Measurements from ENCODE around the gene SLC2A4RG.

SLC2A4RG gene

DNA sequence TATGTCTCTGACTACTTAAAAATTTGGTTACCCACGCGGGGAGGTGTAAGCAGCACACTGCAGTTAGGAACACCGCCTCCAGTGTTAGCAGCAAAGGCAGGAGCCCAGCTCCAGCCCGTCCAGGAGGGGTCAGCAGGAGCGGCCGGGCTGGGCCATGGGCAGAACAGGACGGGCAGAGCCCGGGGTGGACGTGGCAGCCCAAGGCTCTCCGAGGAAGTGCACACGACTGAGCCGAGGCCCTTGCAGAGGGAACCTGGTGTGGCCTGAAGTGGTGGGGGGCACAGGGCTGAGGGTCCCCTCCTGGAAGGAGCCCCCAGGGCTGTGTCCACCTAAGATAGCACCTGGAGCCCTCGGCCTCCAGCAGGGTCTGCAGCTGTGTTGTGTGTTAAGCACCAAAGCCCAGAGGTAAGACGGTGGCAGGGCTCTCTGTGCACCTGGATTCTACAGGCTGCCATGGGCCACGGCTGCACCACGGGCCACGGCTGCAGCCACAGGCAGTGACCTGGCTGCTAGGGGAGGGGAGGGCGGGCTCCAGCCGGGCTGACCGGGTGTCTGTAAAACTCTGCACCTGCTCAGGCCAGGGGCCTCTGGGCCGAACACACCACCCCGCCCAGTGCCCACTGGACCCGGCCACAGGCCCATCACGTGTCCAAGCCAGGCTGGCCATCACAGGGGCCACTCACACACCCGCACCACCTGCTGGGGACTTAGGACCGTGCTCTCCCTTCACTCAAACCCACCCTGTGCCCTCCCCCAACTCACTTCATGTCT lies 6.6 kb downstream of the SLC2A4RG start:
- no peak for DNase-seq
- TF ChIP-seq GATA1 (IDR thresholded peaks at IDR 0.05; ENCODE audit: low read depth, low read length) (no peak), POLR2A (IDR thresholded peaks at IDR 0.05; ENCODE audit: low read length) (no peak)

DNA sequence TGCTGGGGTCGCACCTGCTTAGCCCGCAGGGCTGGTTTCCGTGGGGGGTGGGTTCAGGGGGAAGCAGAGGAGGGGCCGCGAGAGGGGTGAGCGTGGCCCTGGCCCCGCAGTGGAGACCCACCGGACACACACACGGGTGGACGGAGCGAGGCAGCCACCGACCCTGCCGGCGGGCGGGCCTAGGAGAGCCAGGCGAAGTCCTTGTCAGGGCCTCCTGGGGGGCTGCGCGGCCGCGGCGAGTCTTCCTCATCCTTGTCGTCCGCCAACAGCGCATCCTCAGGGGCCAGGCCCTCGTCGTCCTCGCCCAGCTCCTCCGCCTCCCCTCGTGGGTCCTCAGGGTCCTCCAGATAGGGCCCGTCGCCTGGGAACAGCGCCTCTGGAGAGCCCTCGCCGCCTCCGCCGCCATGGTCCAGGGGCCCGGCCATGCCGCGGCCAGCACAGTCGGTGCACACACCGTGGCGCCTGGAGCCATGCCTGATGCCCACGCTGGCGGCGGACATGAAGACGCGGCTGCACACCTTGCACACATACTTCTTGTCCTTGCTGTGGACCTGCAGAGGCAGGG lies 7.3 kb downstream of the SLC2A4RG start:
- no peak for DNase-seq
- TF ChIP-seq POLR2A (IDR thresholded peaks at IDR 0.05; ENCODE audit: low read length) (no peak), GATA1 (IDR thresholded peaks at IDR 0.05; ENCODE audit: low read depth, low read length) (no peak)

DNA sequence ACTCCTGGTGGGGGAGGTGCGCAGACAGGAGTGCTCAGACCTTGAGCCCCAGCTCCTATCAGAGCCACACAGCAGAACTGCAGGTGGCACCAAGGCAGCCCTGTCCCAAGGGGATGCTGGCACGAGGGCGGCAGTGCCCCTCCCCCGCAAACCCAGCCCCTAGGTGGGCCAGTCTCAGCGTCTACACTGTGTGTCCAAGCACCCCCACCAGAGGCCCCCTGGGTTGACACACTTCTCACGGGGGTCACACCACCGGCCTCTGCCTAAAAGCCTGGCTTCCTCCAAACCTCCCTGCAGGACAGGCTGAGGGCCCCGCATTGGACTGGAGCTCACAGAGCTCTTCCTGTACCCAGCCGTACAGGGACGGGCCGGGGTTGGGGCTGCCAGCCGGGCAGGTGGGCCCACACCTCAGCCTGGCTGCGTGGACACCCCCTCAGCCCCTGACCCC lies 8.1 kb downstream of the SLC2A4RG start:
- TF ChIP-seq POLR2A (IDR thresholded peaks at IDR 0.05; ENCODE audit: low read length) (no peak), GATA1 (IDR thresholded peaks at IDR 0.05; ENCODE audit: low read depth, low read length) (no peak)
- DNase-seq, result no peak

DNA sequence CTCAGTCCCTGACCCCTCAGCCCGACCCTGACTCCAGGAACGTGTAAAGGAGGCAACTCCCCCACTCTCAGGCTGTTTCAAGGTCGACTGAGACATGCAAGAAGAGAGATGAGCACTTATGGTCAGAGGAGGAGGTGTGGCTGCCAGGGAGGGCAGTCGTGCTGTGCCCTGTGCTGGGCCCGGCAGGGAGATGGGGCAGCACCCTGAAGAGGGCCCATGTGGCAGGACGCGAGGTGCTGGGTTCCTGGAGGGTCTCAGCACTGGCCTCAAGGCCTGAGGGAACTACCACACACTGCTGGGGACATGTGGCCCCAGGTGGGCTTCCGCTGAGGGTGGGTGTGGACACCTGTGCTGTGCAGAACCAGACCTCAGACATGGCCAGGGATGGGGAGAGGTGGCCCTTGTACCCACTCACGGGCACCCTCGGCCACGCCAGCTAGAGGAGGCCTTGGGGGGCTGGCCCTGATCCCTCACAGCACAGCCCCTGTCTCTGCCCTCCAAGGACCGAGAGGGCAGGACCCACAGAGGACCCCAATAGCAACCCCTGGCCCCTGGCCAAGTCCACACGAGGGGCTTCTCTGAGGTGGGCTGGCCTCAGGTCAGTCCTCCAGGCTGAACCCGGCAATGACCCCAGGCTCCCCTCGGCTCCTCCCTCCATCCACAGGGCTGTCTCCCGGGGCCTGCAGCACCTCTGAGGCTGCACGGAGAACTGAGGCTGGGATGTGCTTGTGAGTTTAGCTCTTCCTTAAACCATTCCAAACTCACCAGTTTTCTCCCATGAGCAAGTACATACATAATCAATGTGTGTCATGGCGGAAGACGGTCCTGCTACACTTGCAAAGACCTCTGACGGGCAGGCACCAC lies 8.7 kb downstream of the SLC2A4RG start:
- no peak for DNase-seq
- TF ChIP-seq POLR2A (IDR thresholded peaks at IDR 0.05; ENCODE audit: low read length), result no peak
- TF ChIP-seq GATA1 (IDR thresholded peaks at IDR 0.05; ENCODE audit: low read depth, low read length), result no peak

DNA sequence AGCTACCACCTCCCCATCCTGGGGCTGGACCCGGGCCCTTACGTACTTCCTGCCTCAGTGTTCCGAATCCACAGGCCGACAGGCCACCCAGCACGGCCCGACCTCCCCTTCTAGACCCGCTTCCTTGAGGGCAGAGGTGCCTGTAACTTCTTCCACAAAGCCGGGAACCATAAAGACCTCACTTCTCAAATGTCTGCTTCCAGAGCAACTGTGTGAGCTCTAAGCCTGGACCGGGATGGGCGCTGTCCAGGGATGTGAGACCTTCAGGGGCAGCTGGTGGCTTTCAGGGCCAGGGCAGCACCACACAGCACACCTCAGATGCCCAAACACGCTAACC lies 9.3 kb downstream of the SLC2A4RG start:
- no peak for TF ChIP-seq POLR2A (IDR thresholded peaks at IDR 0.05; ENCODE audit: low read length)
- no peak for TF ChIP-seq GATA1 (IDR thresholded peaks at IDR 0.05; ENCODE audit: low read depth, low read length)
- DNase-seq, result no peak

DNA sequence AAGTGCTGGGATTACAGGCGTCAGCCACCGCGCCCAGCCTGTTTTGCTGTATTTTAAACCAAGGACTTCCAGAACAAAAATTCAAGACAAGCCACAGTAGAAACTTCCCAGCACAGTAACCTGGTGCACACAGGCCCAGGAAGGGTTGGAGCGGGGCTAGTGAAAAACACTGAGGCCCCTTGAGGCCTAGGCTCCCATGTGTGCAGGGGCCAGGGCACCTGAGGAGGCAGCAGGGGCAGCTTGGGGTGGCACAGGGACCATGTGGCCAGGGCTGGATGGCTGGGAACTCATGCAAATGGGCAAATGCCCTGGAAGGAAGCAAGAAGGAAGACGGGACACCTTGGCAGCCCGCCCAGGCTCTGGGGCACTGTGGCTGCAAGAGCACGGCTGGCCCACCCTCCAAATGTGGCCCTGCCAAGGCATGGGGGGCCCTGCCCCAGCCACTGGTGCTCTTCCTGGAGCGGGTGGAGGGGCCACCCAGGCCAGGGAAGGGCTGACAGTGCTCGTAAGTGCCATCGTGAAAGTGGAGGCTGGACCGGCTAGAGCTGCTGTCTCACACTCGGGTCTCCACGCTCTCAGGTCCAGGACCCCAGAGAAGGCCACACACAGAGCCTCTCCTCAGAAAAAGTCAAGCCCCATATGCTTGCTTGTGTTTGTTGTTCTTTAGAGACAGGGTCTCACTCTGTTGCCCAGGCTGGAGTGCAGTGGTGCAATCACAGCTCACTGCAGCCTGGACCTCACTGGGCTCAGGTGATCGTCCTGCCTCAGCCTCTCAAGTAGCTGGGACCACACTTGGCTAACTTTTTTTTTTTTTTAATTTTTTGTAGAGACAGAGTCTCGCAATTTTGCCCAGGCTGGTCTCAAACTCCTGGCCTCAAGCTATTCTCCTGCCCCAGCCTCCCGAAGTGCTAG lies 10.3 kb downstream of the SLC2A4RG start:
- DNase-seq, result no peak
- TF ChIP-seq POLR2A (IDR thresholded peaks at IDR 0.05; ENCODE audit: low read length), result no peak

DNA sequence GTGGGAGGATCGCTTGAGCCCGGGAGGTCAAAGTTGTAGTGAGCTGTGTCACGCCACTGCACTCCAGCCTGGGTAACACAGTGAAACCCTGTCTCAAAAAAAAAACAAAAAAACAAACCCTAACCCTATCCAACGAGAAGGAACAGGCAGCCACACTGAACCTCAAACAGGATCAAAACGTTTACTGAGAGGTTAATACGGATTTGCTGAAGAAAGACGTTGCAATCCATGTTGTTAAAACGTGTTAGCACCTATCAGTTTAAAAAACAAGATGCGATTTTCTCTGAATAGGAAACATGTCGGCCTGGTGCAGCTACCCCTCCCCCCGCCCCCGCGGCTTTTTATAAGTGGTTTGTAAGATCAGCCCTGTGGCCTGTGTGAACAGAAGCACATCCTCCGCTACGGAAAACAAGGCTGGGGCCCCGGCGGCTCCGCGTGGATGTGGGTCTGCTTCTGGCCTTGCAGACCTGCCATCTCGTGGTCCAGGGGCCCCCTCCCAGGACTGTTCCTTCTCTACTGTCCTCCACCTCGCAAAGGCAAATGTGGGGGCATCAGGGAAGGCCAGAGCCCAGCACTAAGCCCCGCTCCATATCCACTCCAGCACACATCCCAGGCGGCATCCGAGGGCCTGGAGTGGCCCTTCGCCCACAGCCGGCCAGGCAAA lies 11.4 kb downstream of the SLC2A4RG start:
- no peak for DNase-seq

DNA sequence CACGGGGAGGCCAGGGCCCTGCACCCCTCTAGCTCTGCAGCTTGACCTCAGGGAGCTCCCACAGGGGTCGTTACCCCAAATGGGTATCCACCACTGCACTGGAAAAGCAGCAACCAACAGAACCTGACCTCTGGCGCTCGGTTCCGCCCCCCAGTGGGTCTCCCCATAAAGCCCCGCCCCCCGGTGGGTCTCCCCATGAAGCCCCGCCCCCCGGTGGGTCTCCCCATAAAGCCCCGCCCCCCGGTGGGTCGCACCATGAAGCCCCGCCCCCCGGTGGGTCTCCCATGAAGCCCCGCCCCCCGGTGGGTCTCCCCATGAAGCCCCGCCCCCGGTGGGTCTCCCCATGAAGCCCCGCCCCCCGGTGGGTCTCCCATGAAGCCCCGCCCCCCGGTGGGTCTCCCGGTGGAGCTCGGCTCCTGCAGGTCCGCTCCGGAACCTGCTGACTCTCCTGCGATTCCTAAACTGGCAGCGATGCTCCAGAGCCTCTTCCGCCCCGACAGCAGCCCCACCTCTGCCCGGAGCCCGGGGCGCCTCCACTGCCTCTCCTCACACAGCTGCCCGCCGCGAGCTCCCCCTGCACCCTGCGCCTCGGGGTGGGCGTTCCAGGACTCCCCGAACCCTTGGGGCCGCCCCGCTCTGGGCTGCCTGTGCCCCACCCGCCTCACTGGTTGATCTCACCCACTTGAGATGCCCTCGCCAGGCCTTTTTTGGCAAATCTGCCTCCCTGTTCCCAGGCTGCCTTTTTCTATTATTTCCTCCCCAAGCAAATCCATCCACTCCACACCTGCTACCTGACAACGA lies 12.1 kb downstream of the SLC2A4RG start:
- TF ChIP-seq GATA1 (IDR thresholded peaks at IDR 0.05; ENCODE audit: low read depth, low read length), result no peak
- TF ChIP-seq POLR2A (IDR thresholded peaks at IDR 0.05; ENCODE audit: low read length), result no peak
- DNase-seq, result no peak

More for the DNA sequence above, 11.4 kb downstream of the SLC2A4RG start:
- TF ChIP-seq GATA1 (IDR thresholded peaks at IDR 0.05; ENCODE audit: low read depth, low read length), result no peak
- no peak for TF ChIP-seq POLR2A (IDR thresholded peaks at IDR 0.05; ENCODE audit: low read length)

DNA sequence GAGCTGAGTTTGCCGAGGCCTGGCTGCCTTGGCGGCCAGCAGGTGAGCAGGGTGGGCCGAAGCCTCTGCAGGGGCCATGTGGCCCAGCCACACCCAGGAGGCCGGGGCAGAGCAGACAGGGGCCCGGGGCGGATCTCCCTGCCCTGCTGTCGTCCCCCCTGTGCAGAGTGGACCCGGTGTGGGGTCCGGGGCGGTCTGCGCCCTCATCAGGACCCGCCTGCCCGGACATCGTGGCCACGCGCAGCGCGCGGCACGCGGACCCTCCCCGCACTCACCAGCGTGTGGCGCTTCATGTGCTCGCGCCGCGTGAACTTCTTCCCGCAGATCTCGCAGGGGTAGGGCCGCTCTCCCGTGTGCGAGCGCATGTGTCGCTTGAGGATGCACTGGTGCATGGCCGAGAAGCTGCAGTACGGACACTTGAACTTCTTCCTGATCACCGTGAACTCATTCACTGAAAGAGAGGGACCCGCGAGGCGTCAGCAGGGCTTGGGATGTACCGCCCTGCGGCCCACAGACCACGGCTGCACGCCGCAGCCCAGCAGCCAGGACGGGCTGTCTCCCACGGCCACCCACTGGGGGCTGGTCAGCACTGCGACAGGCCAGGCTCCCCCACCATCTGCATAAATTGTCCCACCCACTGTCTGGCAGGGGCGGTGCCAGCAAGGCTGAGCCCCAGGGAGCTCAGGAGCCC lies 13.0 kb downstream of the SLC2A4RG start:
- TF ChIP-seq GATA1 (IDR thresholded peaks at IDR 0.05; ENCODE audit: low read depth, low read length) (no peak), POLR2A (IDR thresholded peaks at IDR 0.05; ENCODE audit: low read length) (no peak)
- DNase-seq, result no peak

DNA sequence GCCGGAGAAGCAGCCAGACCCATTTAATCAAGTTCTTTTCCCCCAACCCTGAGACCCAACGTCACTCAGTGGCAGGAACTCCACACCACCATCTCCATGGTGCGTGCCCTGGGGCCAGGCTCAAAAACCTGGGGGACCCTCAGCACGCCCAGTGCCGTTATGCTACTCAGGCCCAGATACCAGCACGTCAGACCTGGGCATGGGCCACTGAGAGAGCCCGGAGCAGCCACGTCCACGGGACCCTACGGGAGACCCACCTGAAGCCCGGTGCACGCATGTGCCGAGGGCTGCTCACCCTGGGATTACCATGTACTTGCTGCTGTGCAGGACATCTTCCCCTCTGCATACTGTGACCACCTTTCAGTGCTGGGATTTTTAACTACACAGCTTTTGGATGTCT lies 13.8 kb downstream of the SLC2A4RG start:
- TF ChIP-seq POLR2A (IDR thresholded peaks at IDR 0.05; ENCODE audit: low read length), result no peak
- no peak for DNase-seq

DNA sequence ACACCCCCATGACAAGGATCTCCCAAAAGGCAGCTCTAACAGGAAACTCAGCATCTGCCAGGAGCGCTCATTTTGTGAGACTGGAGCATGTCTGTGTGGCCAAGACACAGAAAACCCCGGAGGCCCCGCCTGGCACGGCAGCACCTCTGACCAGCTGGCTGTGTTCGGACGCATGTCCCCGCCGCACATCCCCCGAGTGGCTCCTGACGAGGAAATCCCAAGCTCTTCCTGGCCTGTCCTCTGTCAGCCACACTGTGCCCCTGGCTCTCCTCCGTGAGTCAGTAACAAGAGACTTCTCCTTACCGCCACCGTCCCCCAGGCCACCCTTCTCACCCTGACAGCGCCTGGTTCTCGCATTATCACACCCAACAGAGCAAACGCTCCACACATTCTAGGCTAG lies 14.4 kb downstream of the SLC2A4RG start:
- no peak for TF ChIP-seq GATA1 (IDR thresholded peaks at IDR 0.05; ENCODE audit: low read depth, low read length)
- no peak for DNase-seq

All from erythroblast (primary cell).